Liver (tissue), 3 donors: ENCODE data around the gene ZFYVE1.

Source experiments
- CTCF ChIP-seq: fragments of 150-350 bp; IDR thresholded peaks from 2 replicates; pipeline ENCODE4 v1.5.1; 2017; ENCODE audit warnings: improper control_type of control experiment, low read depth, low read length; ENCODE audit not compliant: missing input control
- GABPA ChIP-seq, 2 donors: IDR thresholded peaks in 1 of 2; conservative IDR thresholded peaks in 1 of 2; 2 replicates each; pipeline ENCODE4 v1.6.1; 2016; ENCODE audit warnings: antibody characterized with exemption in 2 of 2, mild to moderate bottlenecking in 1 of 2, moderate library complexity in 1 of 2
- JUND ChIP-seq, 2 donors: IDR thresholded peaks; 2 replicates each; pipeline ENCODE4 v1.6.1; 2016; ENCODE audit warnings: antibody characterized with exemption in 2 of 2
- MAX ChIP-seq: IDR thresholded peaks from 2 replicates; pipeline ENCODE4 v1.6.1; 2016; ENCODE audit warnings: antibody characterized with exemption
- NR2F2 ChIP-seq: IDR thresholded peaks from 2 replicates; pipeline ENCODE4 v1.6.1; 2016; ENCODE audit warnings: antibody characterized with exemption
- RXRA ChIP-seq, 2 donors: IDR thresholded peaks; 2 replicates each; pipeline ENCODE4 v1.6.1; 2017 to 2018; ENCODE audit warnings: antibody characterized with exemption in 2 of 2, mild to moderate bottlenecking in 1 of 2
- TAF1 ChIP-seq: conservative IDR thresholded peaks from 2 replicates; pipeline ENCODE4 v1.6.1; 2016; ENCODE audit warnings: antibody characterized with exemption, mild to moderate bottlenecking
- donor health status: healthy.
- donor health status: healthy.

GRCh38 chr14:72962829-72963312, 64.0 kb downstream of the ZFYVE1 start:
- TF ChIP-seq CTCF (no peak), RXRA (IDR thresholded peaks at IDR 0.05) (no peak), GABPA (IDR thresholded peaks at IDR 0.05 in 1 of 2, conservative IDR thresholded peaks at IDR 0.05 in 1 of 2) (no peak), NR2F2 (no peak), JUND (IDR thresholded peaks at IDR 0.05) (no peak), MAX (no peak), TAF1 (no peak)
